Naive thymus-derived CD4-positive, alpha-beta T cell (primary cell): ENCODE measurements around the gene POMGNT1. TPM values are rescaled to one million over a fixed set of nuclear protein-coding genes. Genes with fewer than 3 reads are reported as not detected.

Experiments used
- ATAC-seq: fragments of 150-1000 bp; cut with Tn5 transposase; 2 replicates; pipeline ENCODE4 v1.10.0; 2021; ENCODE audit warnings: mild to moderate bottlenecking, moderate library complexity
- CTCF ChIA-PET: fragments of 350-600 bp; sonication (Branson Sonifier 250); formaldehyde crosslinking; loops from one replicate; lab custom pipeline; 2021; ENCODE audit warnings: antibody characterized with exemption; lab: Charles Lee
- POLR2A ChIA-PET: fragments of 350-600 bp; sonication (Branson Sonifier 250); formaldehyde crosslinking; loops from one replicate; lab custom pipeline; 2021; ENCODE audit warnings: antibody characterized with exemption, inconsistent platforms; lab: Charles Lee
- DNase-seq, 9 donors: peaks; one replicate each; pipeline versions ENCODE4 v3.0.0 to v3.0.0-alpha.2; 2020 to 2022; ENCODE audit warnings: mixed read lengths in 1 of 9
- H3K27ac ChIP-seq: one replicate; pipeline ENCODE4 v1.7.0; 2013; ENCODE audit warnings: mild to moderate bottlenecking, low read depth, low read length, moderate library complexity
- H3K27me3 ChIP-seq, 2 donors: one replicate each; pipeline ENCODE4 v1.7.0; 2013; ENCODE audit warnings: low read length in 2 of 2, mild to moderate bottlenecking in 2 of 2, moderate library complexity in 2 of 2; ENCODE audit not compliant: control insufficient read depth in 2 of 2, insufficient read depth in 2 of 2
- H3K36me3 ChIP-seq, 3 experiments: 1 replicate in 2 of 3; 2 replicates in 1 of 3; pipeline ENCODE4 v1.7.0; 2013; ENCODE audit warnings: low read length in 3 of 3, mild to moderate bottlenecking in 3 of 3, moderate library complexity in 1 of 3; ENCODE audit not compliant: insufficient read depth in 3 of 3, control insufficient read depth in 2 of 3
- H3K4me1 ChIP-seq, 2 donors: one replicate each; pipeline ENCODE4 v1.7.0; 2013; ENCODE audit warnings: low read length in 2 of 2, mild to moderate bottlenecking in 2 of 2, moderate library complexity in 1 of 2; ENCODE audit not compliant: control insufficient read depth in 2 of 2, insufficient read depth in 2 of 2
- H3K4me3 ChIP-seq: 2 replicates; pipeline ENCODE4 v1.7.0; 2013; ENCODE audit warnings: mild to moderate bottlenecking, low read length
- H3K9me3 ChIP-seq, 3 experiments: 1 replicate in 2 of 3; 2 replicates in 1 of 3; pipeline ENCODE4 v1.7.0; 2013; ENCODE audit warnings: low read length in 3 of 3; ENCODE audit not compliant: control insufficient read depth in 2 of 3
- H3K27ac Mint-ChIP-seq, 9 donors: one replicate each; pipeline ENCODE4 v1.8.0; 2020 to 2022; ENCODE audit warnings: mixed read lengths in 9 of 9, mild to moderate bottlenecking in 8 of 9, moderate library complexity in 5 of 9, inconsistent platforms in 2 of 9
- H3K27me3 Mint-ChIP-seq, 5 donors: one replicate each; pipeline ENCODE4 v1.8.0; 2021 to 2022; ENCODE audit warnings: mixed read lengths in 5 of 5, mild to moderate bottlenecking in 1 of 5
- H3K36me3 Mint-ChIP-seq, 5 donors: one replicate each; pipeline ENCODE4 v1.8.0; 2020 to 2022; ENCODE audit warnings: mixed read lengths in 5 of 5, mild to moderate bottlenecking in 3 of 5, inconsistent platforms in 1 of 5
- H3K4me1 Mint-ChIP-seq, 7 donors: one replicate each; pipeline ENCODE4 v1.8.0; 2020 to 2022; ENCODE audit warnings: mixed read lengths in 7 of 7, mild to moderate bottlenecking in 3 of 7, inconsistent platforms in 1 of 7
- H3K4me3 Mint-ChIP-seq, 10 donors: one replicate each; pipeline ENCODE4 v1.8.0; 2020 to 2022; ENCODE audit warnings: mild to moderate bottlenecking in 10 of 10, mixed read lengths in 10 of 10, moderate library complexity in 6 of 10, inconsistent platforms in 2 of 10
- H3K9me3 Mint-ChIP-seq, 11 donors: one replicate each; pipeline ENCODE4 v1.8.0; 2020 to 2022; ENCODE audit warnings: mixed read lengths in 11 of 11, mild to moderate bottlenecking in 4 of 11, inconsistent platforms in 1 of 11, moderate library complexity in 1 of 11
- intact Hi-C, 2 donors: fragments of 100-400 bp; cut with micrococcal nuclease; formaldehyde crosslinking; loops; one replicate each; pipeline ENCODE4 v1.15.1; 2023
- polyA plus RNA-seq, 2 donors: library from polyadenylated mRNA; unstranded; fragments of 300-500 nt; fragmentation: Illumina TruSeq; gene quantifications; one replicate each; pipeline ENCODE4 v1.2.3, GENCODE V29; 2021
- total RNA-seq, 6 experiments: library from RNA in 5 of 6; stranded (reverse) in 5 of 6; gene quantifications; 1 replicate in 5 of 6; 2 replicates in 1 of 6; pipeline ENCODE4 v1.2.3 and lab custom pipeline; 2021 to 2026

Gene POMGNT1
- total and polyA plus RNA-seq, 7 experiments from 2014 or later: 34.6 to 58.6 (median 36.3) TPM

- Mint-ChIP-seq H3K36me3 (no peaks in the 10 kb centered on the region), H3K4me1 (no peaks in the 10 kb centered on the region), H3K9me3 (no peaks in the 10 kb centered on the region), H3K27ac (no peak overlapping the region), H3K4me3 (no peak overlapping the region), H3K27me3 (peaks cover 0 to 3% (median 0%) of the 10 kb centered on the region in 5 donors)
- H3K36me3 ChIP-seq: no peaks in the 10 kb centered on the region
- intact Hi-C loops: no loop called here
- no peaks in the 10 kb centered on the region for H3K9me3 ChIP-seq
- no peaks in the 10 kb centered on the region for H3K27me3 ChIP-seq
- ChIA-PET POLR2A (interaction anchor here (1.3 kb wide), 1 partner anchor 9 kb away, joined by 4 read pairs; no protein-coding TSS in a partner anchor), CTCF (no interaction called here)
- no peak overlapping the region for H3K4me3 ChIP-seq
- ATAC-seq: no peak
- H3K27ac ChIP-seq: no peak overlapping the region
- DNase-seq: no peak
- no peaks in the 10 kb centered on the region for H3K4me1 ChIP-seq
Measured at GRCh38 chr1:46158312-46159281, 39.6 kb downstream of the POMGNT1 start.

DNA sequence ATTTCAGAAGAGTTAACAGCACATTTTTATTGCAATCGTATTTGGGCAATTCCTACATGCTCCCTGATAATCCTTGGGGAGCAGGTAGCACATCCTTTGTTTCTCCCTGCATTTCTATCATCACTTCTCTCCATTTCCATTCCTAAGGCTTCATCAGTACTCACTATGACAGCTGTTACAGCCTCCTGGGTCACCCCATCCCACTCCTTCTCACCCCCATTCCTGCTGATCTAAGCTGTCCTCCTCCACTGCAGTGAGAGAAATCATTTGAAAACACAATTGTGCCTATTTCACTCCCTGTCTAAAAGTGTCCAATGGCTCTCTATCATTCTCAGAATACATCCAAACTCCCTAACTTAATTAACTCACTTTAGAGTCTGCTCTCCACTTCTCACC, 40.3 kb downstream of the POMGNT1 start:
- H3K4me3 ChIP-seq: no peak overlapping the region
- no peaks in the 10 kb centered on the region for H3K36me3 Mint-ChIP-seq
- no peak overlapping the region for H3K4me3 Mint-ChIP-seq
- H3K9me3 Mint-ChIP-seq: no peaks in the 10 kb centered on the region
- H3K27me3 ChIP-seq: no peaks in the 10 kb centered on the region
- H3K27ac Mint-ChIP-seq: no peak overlapping the region
- H3K4me1 Mint-ChIP-seq: no peaks in the 10 kb centered on the region
- no peaks in the 10 kb centered on the region for H3K9me3 ChIP-seq
- no peaks in the 10 kb centered on the region for H3K36me3 ChIP-seq
- intact Hi-C loops: no loop called here
- no peak for DNase-seq
- no peaks in the 10 kb centered on the region for H3K4me1 ChIP-seq
- no peak for ATAC-seq
- CTCF ChIA-PET: no interaction called here
- POLR2A ChIA-PET: interaction anchor here (1.3 kb wide), 1 partner anchor 9 kb away, joined by 4 read pairs; no protein-coding TSS in a partner anchor
- H3K27me3 Mint-ChIP-seq: peaks cover 0 to 3% (median 0%) of the 10 kb centered on the region in 5 donors
- H3K27ac ChIP-seq: no peak overlapping the region

- CTCF ChIA-PET: interaction anchor here (0.7 kb wide), 1 partner anchor 29 kb away, joined by 3 read pairs; no protein-coding TSS in a partner anchor
- intact Hi-C loops: no loop called here
Measured at GRCh38 chr1:46153732-46154131, 44.5 kb downstream of the POMGNT1 start.

DNA sequence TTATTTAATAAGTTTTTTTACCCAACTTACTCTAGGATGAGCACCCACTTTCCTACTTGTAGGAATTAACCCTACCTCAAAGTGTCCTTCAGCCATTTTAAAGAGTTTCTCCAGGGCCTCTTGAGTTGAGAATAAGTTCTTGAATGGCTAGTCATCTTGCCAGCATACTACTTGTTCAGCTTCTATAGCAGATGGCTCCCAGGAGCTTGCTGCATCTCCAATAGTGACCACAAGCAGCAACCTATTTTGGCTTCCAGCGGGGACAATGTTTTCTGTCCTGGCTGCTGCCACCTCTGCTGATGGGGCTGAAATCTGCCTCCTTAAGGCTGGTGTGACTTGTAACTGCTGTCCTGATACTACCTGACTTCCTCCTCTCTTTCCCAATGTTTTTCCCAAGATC, 45.0 kb downstream of the POMGNT1 start:
- Histone ChIP-seq H3K9me3 (no peaks in the 10 kb centered on the region), H3K27me3 (no peaks in the 10 kb centered on the region), H3K36me3 (no peaks in the 10 kb centered on the region), H3K4me1 (no peaks in the 10 kb centered on the region), H3K27ac (no peak overlapping the region), H3K4me3 (no peak overlapping the region)
- Mint-ChIP-seq H3K9me3 (no peaks in the 10 kb centered on the region), H3K4me1 (no peaks in the 10 kb centered on the region), H3K36me3 (no peaks in the 10 kb centered on the region), H3K27ac (no peak overlapping the region), H3K27me3 (peaks cover 0 to 3% (median 0%) of the 10 kb centered on the region in 5 donors), H3K4me3 (no peak overlapping the region)
- DNase-seq: no peak
- intact Hi-C loops: no loop called here
- ATAC-seq: no peak
- ChIA-PET POLR2A (no interaction called here), CTCF (no interaction called here)

More at GRCh38 chr1:46153732-46154131, 44.5 kb downstream of the POMGNT1 start:
- DNase-seq: no peak
- H3K9me3 ChIP-seq: no peaks in the 10 kb centered on the region
- Mint-ChIP-seq H3K4me3 (no peak overlapping the region), H3K9me3 (no peaks in the 10 kb centered on the region), H3K27ac (no peak overlapping the region), H3K4me1 (no peaks in the 10 kb centered on the region), H3K36me3 (no peaks in the 10 kb centered on the region), H3K27me3 (peaks cover 0 to 3% (median 0%) of the 10 kb centered on the region in 5 donors)
- H3K4me3 ChIP-seq: no peak overlapping the region
- H3K4me1 ChIP-seq: no peaks in the 10 kb centered on the region
- H3K27ac ChIP-seq: no peak overlapping the region
- POLR2A ChIA-PET: interaction anchor here (0.7 kb wide), 1 partner anchor 224 kb away, joined by 3 read pairs; no protein-coding TSS in a partner anchor
- no peaks in the 10 kb centered on the region for H3K36me3 ChIP-seq
- ATAC-seq: no peak
- no peaks in the 10 kb centered on the region for H3K27me3 ChIP-seq

DNA sequence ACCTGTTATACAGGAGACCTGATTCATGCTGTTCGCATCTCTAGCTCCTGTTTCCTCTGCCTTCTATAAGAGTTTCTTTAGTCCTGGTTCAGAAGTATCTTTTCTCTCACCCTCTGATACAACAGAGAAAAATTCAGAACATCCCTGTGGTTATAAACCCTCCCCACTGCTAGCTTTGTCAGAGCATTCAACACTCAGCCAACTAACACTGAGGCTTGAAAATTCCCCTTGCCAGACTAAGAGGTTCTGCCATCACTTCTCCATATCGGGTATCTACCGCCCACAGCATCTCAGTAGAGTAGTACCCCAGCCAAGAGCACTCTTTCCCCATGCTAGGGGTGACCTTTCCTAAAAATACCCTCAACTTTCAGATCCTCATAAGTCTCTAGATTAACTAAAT, 46.2 kb downstream of the POMGNT1 start:
- Histone ChIP-seq H3K27me3 (no peaks in the 10 kb centered on the region), H3K27ac (no peak overlapping the region), H3K9me3 (no peaks in the 10 kb centered on the region), H3K36me3 (no peaks in the 10 kb centered on the region), H3K4me1 (no peaks in the 10 kb centered on the region), H3K4me3 (no peak overlapping the region)
- no peak overlapping the region for H3K4me3 Mint-ChIP-seq
- DNase-seq (no peak), ATAC-seq (no peak)
- ChIA-PET CTCF (interaction anchor here (0.6 kb wide), 1 partner anchor 54 kb away, joined by 3 read pairs; no protein-coding TSS in a partner anchor), POLR2A (interaction anchor here (0.8 kb wide), 1 partner anchor 107 kb away, joined by 3 read pairs; no protein-coding TSS in a partner anchor)
- H3K9me3 Mint-ChIP-seq: no peaks in the 10 kb centered on the region
- H3K4me1 Mint-ChIP-seq: no peaks in the 10 kb centered on the region
- peaks cover 0 to 3% (median 0%) of the 10 kb centered on the region in 5 donors for H3K27me3 Mint-ChIP-seq
- intact Hi-C loops: no loop called here
- H3K27ac Mint-ChIP-seq: no peak overlapping the region
- H3K36me3 Mint-ChIP-seq: no peaks in the 10 kb centered on the region

GRCh38 chr1:46150085-46150484, 48.1 kb downstream of the POMGNT1 start:
- no peaks in the 10 kb centered on the region for H3K36me3 ChIP-seq
- H3K27me3 Mint-ChIP-seq: peaks cover 0 to 3% (median 0%) of the 10 kb centered on the region in 5 donors
- no peaks in the 10 kb centered on the region for H3K4me1 ChIP-seq
- no peaks in the 10 kb centered on the region for H3K9me3 ChIP-seq
- H3K27ac ChIP-seq: no peak overlapping the region
- CTCF ChIA-PET: interaction anchor here (0.6 kb wide), 1 partner anchor 41 kb away, joined by 4 read pairs; no protein-coding TSS in a partner anchor
- no peaks in the 10 kb centered on the region for H3K4me1 Mint-ChIP-seq
- H3K4me3 ChIP-seq: no peak overlapping the region
- DNase-seq (no peak), ATAC-seq (no peak)
- H3K36me3 Mint-ChIP-seq: no peaks in the 10 kb centered on the region
- H3K4me3 Mint-ChIP-seq: no peak overlapping the region
- H3K9me3 Mint-ChIP-seq: no peaks in the 10 kb centered on the region
- H3K27me3 ChIP-seq: no peaks in the 10 kb centered on the region
- intact Hi-C loops: no loop called here
- H3K27ac Mint-ChIP-seq: no peak overlapping the region
- POLR2A ChIA-PET: no interaction called here
